Smooth muscle cell (in vitro differentiated cells): Measurements from ENCODE around the gene PIP5K1B. TPM values are rescaled to one million over a fixed set of nuclear protein-coding genes. Genes with fewer than 3 reads are reported as not detected.

Experiments used
- DNase-seq: peaks from one replicate; lab custom pipeline; 2025; ENCODE audit not compliant: unreplicated experiment; lab: John Stamatoyannopoulos, UW
- H2AFZ ChIP-seq: fragments of 200-600 bp; sonication (generic); 2 replicates; pipeline ENCODE4 v1.6.0; 2016; ENCODE audit warnings: antibody characterized with exemption, low read depth, mild to moderate bottlenecking
- H3F3A ChIP-seq: fragments of 200-600 bp; sonication (generic); 2 replicates; pipeline ENCODE4 v1.6.0; 2017; ENCODE audit warnings: antibody characterized with exemption, low read depth
- H3K27ac ChIP-seq: fragments of 200-600 bp; sonication (generic); 2 replicates; pipeline ENCODE4 v1.5.1; 2016; ENCODE audit warnings: low read depth, mild to moderate bottlenecking
- H3K27me3 ChIP-seq: fragments of 200-600 bp; sonication (generic); 2 replicates; pipeline ENCODE4 v1.6.1; 2016; ENCODE audit warnings: low read depth, mild to moderate bottlenecking
- H3K36me3 ChIP-seq: fragments of 200-600 bp; sonication (generic); 2 replicates; pipeline ENCODE4 v1.5.1; 2016; ENCODE audit warnings: low read depth
- H3K4me1 ChIP-seq: fragments of 200-600 bp; sonication (generic); 2 replicates; pipeline ENCODE4 v1.5.1; 2016; ENCODE audit warnings: low read depth
- H3K4me2 ChIP-seq: fragments of 200-600 bp; sonication (generic); 2 replicates; pipeline ENCODE4 v1.6.0; 2016; ENCODE audit warnings: mild to moderate bottlenecking
- H3K4me3 ChIP-seq: fragments of 200-600 bp; sonication (generic); 2 replicates; pipeline ENCODE4 v1.5.1; 2016; ENCODE audit warnings: mild to moderate bottlenecking
- H3K79me2 ChIP-seq: fragments of 200-600 bp; sonication (generic); 2 replicates; pipeline ENCODE4 v1.6.0; 2016; ENCODE audit warnings: low read depth, mild to moderate bottlenecking
- H3K9ac ChIP-seq: fragments of 200-600 bp; sonication (generic); 2 replicates; pipeline ENCODE4 v1.6.0; 2016; ENCODE audit warnings: low read depth
- H3K9me3 ChIP-seq: fragments of 200-600 bp; sonication (generic); replicated peaks from 2 replicates; pipeline ENCODE4 v1.5.1; 2016; ENCODE audit warnings: low read depth
- H4K20me1 ChIP-seq: fragments of 200-600 bp; sonication (generic); 2 replicates; pipeline ENCODE4 v1.6.0; 2016; ENCODE audit warnings: low read depth
- CTCF ChIP-seq: fragments of 200-600 bp; sonication (generic); IDR thresholded peaks from 2 replicates; pipeline ENCODE4 v1.5.1; 2017; ENCODE audit warnings: borderline replicate concordance, mild to moderate bottlenecking, antibody characterized with exemption; ENCODE audit not compliant: insufficient read depth, poor library complexity, severe bottlenecking
- WGBS: methylation state at CpG from one replicate; pipeline ENCODE4 v1.1.7; 2016; ENCODE audit warnings: low lambda C conversion rate; 5-methylcytosine and 5-hydroxymethylcytosine counted together
- polyA plus RNA-seq: library from polyadenylated mRNA; unstranded; fragments of >200 nt; fragmentation: Nextera tagmentation; extraction: Ambion mirVana; gene quantifications from 2 replicates; pipeline ENCODE4 v1.2.1, GENCODE V29; 2016
- total RNA-seq: library from RNA; depleted of rRNA; stranded (reverse); fragments of >200 nt; gene quantifications from 2 replicates; pipeline ENCODE4 v1.2.3, GENCODE V29; 2014

Gene PIP5K1B
- total and polyA plus RNA-seq, 2 experiments from 2014 or later, result not detected

GRCh38 chr9:68750786-68751185 is 45.7 kb downstream of the PIP5K1B start:
- Histone ChIP-seq H3K4me3 (no peak overlapping the region), H3K79me2 (no peaks in the 10 kb centered on the region), H2AFZ (no peak overlapping the region), H3K9me3 (no peaks in the 10 kb centered on the region), H3K36me3 (no peaks in the 10 kb centered on the region), H3K27ac (no peak overlapping the region), H3K4me1 (no peaks in the 10 kb centered on the region), H3K9ac (no peak overlapping the region), H3K4me2 (no peak overlapping the region), H3K27me3 (no peaks in the 10 kb centered on the region), H4K20me1 (no peaks in the 10 kb centered on the region), H3F3A (no peaks in the 10 kb centered on the region)
- no peak for DNase-seq
- TF ChIP-seq CTCF, result no peak
- 55% methylated on average over 4 of the region's 4 CpGs for WGBS

- Histone ChIP-seq H3K4me2 (no peak overlapping the region), H3K27me3 (no peaks in the 10 kb centered on the region), H3K4me3 (no peak overlapping the region), H3F3A (no peaks in the 10 kb centered on the region), H3K79me2 (no peaks in the 10 kb centered on the region), H3K36me3 (no peaks in the 10 kb centered on the region), H3K4me1 (peaks cover 7% of the 10 kb centered on the region), H3K27ac (no peak overlapping the region), H2AFZ (no peak overlapping the region), H3K9ac (no peak overlapping the region), H4K20me1 (no peaks in the 10 kb centered on the region), H3K9me3 (no peaks in the 10 kb centered on the region)
- TF ChIP-seq CTCF, result no peak
- DNase-seq, result no peak
These were observed 46.5 kb downstream of the PIP5K1B start for GRCh38 chr9:68751556-68751955.

- Histone ChIP-seq H2AFZ (no peak overlapping the region), H3K27ac (no peak overlapping the region), H4K20me1 (no peaks in the 10 kb centered on the region), H3K4me1 (peaks cover 7% of the 10 kb centered on the region), H3K4me2 (no peak overlapping the region), H3K27me3 (no peaks in the 10 kb centered on the region), H3K9ac (no peak overlapping the region), H3K9me3 (no peaks in the 10 kb centered on the region), H3K4me3 (no peak overlapping the region), H3K79me2 (no peaks in the 10 kb centered on the region), H3K36me3 (no peaks in the 10 kb centered on the region), H3F3A (no peaks in the 10 kb centered on the region)
- WGBS, result 65% methylated on average over 1 of the region's 1 CpG
- DNase-seq, result no peak
- TF ChIP-seq CTCF, result no peak
These were observed 50.0 kb downstream of the PIP5K1B start for GRCh38 chr9:68755051-68755450.

GRCh38 chr9:68755752-68756151 is 50.7 kb downstream of the PIP5K1B start:
- no peaks in the 10 kb centered on the region for H3K9me3 ChIP-seq
- no peaks in the 10 kb centered on the region for H3K79me2 ChIP-seq
- WGBS, result 76% methylated on average over 4 of the region's 4 CpGs
- no peaks in the 10 kb centered on the region for H4K20me1 ChIP-seq
- H3K9ac ChIP-seq, result no peak overlapping the region
- DNase-seq, result no peak
- no peaks in the 10 kb centered on the region for H3F3A ChIP-seq
- no peak for TF ChIP-seq CTCF
- no peaks in the 10 kb centered on the region for H3K36me3 ChIP-seq
- H3K4me2 ChIP-seq, result no peak overlapping the region
- H2AFZ ChIP-seq, result no peak overlapping the region
- H3K27me3 ChIP-seq, result no peaks in the 10 kb centered on the region
- no peak overlapping the region for H3K27ac ChIP-seq
- H3K4me1 ChIP-seq, result peaks cover 7% of the 10 kb centered on the region
- no peak overlapping the region for H3K4me3 ChIP-seq
